Suprapubic skin (tissue), 4 donors: ENCODE measurements around the gene CCDC70. TPM values are rescaled to one million over a fixed set of nuclear protein-coding genes. Genes with fewer than 3 reads are reported as not detected.

Experiments
- DNase-seq, 2 donors: peaks; one replicate each; pipeline ENCODE4 v3.0.0-alpha.2; 2019; ENCODE audit warnings: low spot score in 2 of 2
- H3K27ac ChIP-seq: fragments of 200-600 bp; sonication (generic); one replicate; pipeline ENCODE4 v1.5.1; 2019
- H3K27me3 ChIP-seq: fragments of 200-600 bp; sonication (generic); one replicate; pipeline ENCODE4 v1.5.1; 2019
- H3K36me3 ChIP-seq: fragments of 200-600 bp; sonication (generic); one replicate; pipeline ENCODE4 v1.5.1; 2019
- H3K4me1 ChIP-seq: fragments of 200-600 bp; sonication (generic); one replicate; pipeline ENCODE4 v1.5.1; 2019
- H3K4me3 ChIP-seq: fragments of 200-600 bp; sonication (generic); one replicate; pipeline ENCODE4 v1.5.1; 2019; ENCODE audit warnings: mild to moderate bottlenecking
- H3K9me3 ChIP-seq: fragments of 200-600 bp; sonication (generic); one replicate; pipeline ENCODE4 v1.5.1; 2019
- CTCF ChIP-seq, 2 donors: fragments of 200-600 bp in 1 of 2; fragments of 450-650 bp in 1 of 2; sonication (generic) in 1 of 2; IDR thresholded peaks; one replicate each; pipeline ENCODE4 v1.5.1; 2016 to 2019; ENCODE audit warnings: antibody characterized with exemption in 2 of 2, mild to moderate bottlenecking in 1 of 2, moderate library complexity in 1 of 2
- EP300 ChIP-seq: sonication (generic); formaldehyde crosslinking; IDR thresholded peaks from one replicate; pipeline ENCODE4 v1.6.1; 2017; ENCODE audit warnings: antibody characterized with exemption
- POLR2A ChIP-seq, 2 donors: fragments of 450-650 bp; IDR thresholded peaks; one replicate each; pipeline ENCODE4 v1.6.1; 2017; ENCODE audit warnings: antibody characterized with exemption in 2 of 2, mild to moderate bottlenecking in 2 of 2, moderate library complexity in 2 of 2
- POLR2AphosphoS5 ChIP-seq, 3 donors: sonication (generic); formaldehyde crosslinking; IDR thresholded peaks; one replicate each; pipeline ENCODE4 v1.6.1; 2017; ENCODE audit warnings: antibody characterized with exemption in 3 of 3
- WGBS: methylation state at CpG from one replicate; pipeline ENCODE4 v1.1.5; 2018; 5-methylcytosine and 5-hydroxymethylcytosine counted together
- total RNA-seq, 4 donors: library from RNA; depleted of rRNA; stranded (reverse); fragments of >200 nt; gene quantifications; one replicate each; pipeline ENCODE4 v1.1.0, GENCODE V29; 2016

CCDC70 gene
- total RNA-seq, 4 donors from 2014 or later: not detected

GRCh38 chr13:51825681-51826254 lies 36.0 kb upstream of the CCDC70 start:
- Histone ChIP-seq H3K4me1 (peaks cover 13% of the 10 kb centered on the region), H3K9me3 (no peaks in the 10 kb centered on the region), H3K27ac (no peak overlapping the region), H3K36me3 (no peaks in the 10 kb centered on the region), H3K4me3 (no peak overlapping the region), H3K27me3 (no peaks in the 10 kb centered on the region)
- no peak for TF ChIP-seq CTCF (IDR thresholded peaks at IDR 0.05)
- WGBS: 86% methylated on average over 10 of the region's 10 CpGs
- DNase-seq: no peak

- Histone ChIP-seq H3K27me3 (no peaks in the 10 kb centered on the region), H3K4me3 (no peak overlapping the region), H3K9me3 (no peaks in the 10 kb centered on the region), H3K27ac (no peak overlapping the region), H3K4me1 (peaks cover 13% of the 10 kb centered on the region), H3K36me3 (no peaks in the 10 kb centered on the region)
- TF ChIP-seq POLR2AphosphoS5 (IDR thresholded peaks at IDR 0.05) (no peak), POLR2A (IDR thresholded peaks at IDR 0.05) (no peak), CTCF (IDR thresholded peaks at IDR 0.05) (no peak), EP300 (no peak)
- 29% methylated on average over 7 of the region's 7 CpGs for WGBS
- DNase-seq: no peak
Measured at GRCh38 chr13:51826606-51827005, 35.2 kb upstream of the CCDC70 start.

- Histone ChIP-seq H3K36me3 (no peaks in the 10 kb centered on the region), H3K27me3 (no peaks in the 10 kb centered on the region), H3K27ac (no peak overlapping the region), H3K9me3 (no peaks in the 10 kb centered on the region), H3K4me3 (no peak overlapping the region), H3K4me1 (peaks cover 13% of the 10 kb centered on the region)
- TF ChIP-seq POLR2AphosphoS5 (IDR thresholded peaks at IDR 0.05): no peak
- TF ChIP-seq POLR2A (IDR thresholded peaks at IDR 0.05): no peak
- TF ChIP-seq EP300: no peak
- no peak for TF ChIP-seq CTCF (IDR thresholded peaks at IDR 0.05)
- DNase-seq: no peak
- WGBS: 58% methylated on average over 4 of the region's 4 CpGs
Measured at GRCh38 chr13:51827254-51827653, 34.5 kb upstream of the CCDC70 start.

GRCh38 chr13:51828730-51829567 lies 32.8 kb upstream of the CCDC70 start:
- Histone ChIP-seq H3K36me3 (no peaks in the 10 kb centered on the region), H3K9me3 (no peaks in the 10 kb centered on the region), H3K27me3 (no peaks in the 10 kb centered on the region), H3K4me1 (peaks cover 13% of the 10 kb centered on the region), H3K27ac (no peak overlapping the region), H3K4me3 (no peak overlapping the region)
- no peak for DNase-seq
- WGBS: 94% methylated on average over 8 of the region's 8 CpGs
- TF ChIP-seq EP300 (no peak), POLR2A (IDR thresholded peaks at IDR 0.05) (no peak), CTCF (IDR thresholded peaks at IDR 0.05) (no peak), POLR2AphosphoS5 (IDR thresholded peaks at IDR 0.05) (no peak)

GRCh38 chr13:51829568-51829899 lies 32.2 kb upstream of the CCDC70 start:
- WGBS: 85% methylated on average over 2 of the region's 2 CpGs
- Histone ChIP-seq H3K9me3 (no peaks in the 10 kb centered on the region), H3K36me3 (no peaks in the 10 kb centered on the region), H3K4me3 (no peak overlapping the region), H3K27me3 (no peaks in the 10 kb centered on the region), H3K4me1 (peaks cover 13% of the 10 kb centered on the region), H3K27ac (no peak overlapping the region)
- TF ChIP-seq EP300: no peak
- no peak for TF ChIP-seq POLR2AphosphoS5 (IDR thresholded peaks at IDR 0.05)
- no peak for TF ChIP-seq CTCF (IDR thresholded peaks at IDR 0.05)
- no peak for TF ChIP-seq POLR2A (IDR thresholded peaks at IDR 0.05)
- no peak for DNase-seq
